ENCODE measurements around the gene RNF34.

Gene RNF34

DNA sequence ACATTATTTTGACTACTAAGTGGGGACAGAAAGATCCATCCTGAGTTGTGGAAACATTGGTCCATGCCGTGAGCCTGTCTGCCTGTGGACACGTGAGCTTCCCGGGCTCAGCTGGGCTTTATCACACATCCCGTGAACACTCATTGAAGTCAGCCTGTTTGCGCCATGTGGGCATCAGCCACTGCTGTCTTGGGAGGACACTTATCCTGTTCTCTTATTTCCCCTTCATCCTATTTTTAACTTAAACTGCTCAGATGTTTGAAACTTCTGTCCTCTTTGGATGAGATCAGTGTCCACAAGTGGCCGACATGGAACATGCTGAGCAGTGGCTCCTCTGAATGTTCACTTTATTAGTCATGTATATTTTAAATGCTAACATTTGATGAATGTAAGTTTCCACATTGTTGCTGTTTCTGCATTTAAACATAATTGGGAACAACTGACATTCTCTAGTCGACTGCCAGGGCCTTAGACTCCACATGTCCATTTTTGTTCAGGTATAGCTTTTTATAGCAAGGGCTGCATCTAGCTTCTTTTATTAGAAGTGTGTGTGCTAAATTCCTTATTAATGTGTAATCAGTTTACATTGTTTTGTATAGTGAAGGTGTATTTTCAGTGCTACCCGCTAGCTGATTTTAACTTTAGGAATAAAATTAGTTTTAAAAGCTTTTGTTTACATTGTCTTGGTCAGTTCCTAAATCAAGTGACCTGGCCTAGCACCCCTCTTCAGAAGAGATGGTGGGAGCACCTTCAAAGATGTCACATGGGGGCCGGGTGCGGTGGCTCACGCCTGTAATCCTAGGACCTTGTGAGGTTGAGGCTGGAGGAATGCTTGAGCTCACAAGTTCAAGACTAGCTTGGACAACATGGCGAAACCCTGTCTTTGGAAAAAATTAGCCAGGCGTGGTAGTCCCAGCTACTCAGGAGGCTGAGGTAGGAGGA, 24.0 kb downstream of the RNF34 start:
- Histone ChIP-seq H3K27ac (ENCODE audit: low read depth, low read length) (no peak overlapping the region), H3K18ac (ENCODE audit: low read length) (no peak overlapping the region), H4K8ac (ENCODE audit: low read depth, low read length) (no peak overlapping the region), H3K4me1 (ENCODE audit: control insufficient read depth, low read depth, low read length) (no peaks in the 10 kb centered on the region), H3K9ac (ENCODE audit: low read length) (no peak overlapping the region), H3K36me3 (ENCODE audit: control insufficient read depth, insufficient read depth, low read length) (peaks cover 25% of the 10 kb centered on the region), H3K4me3 (ENCODE audit: low read length) (no peak overlapping the region), H4K5ac (ENCODE audit: low read length) (no peak overlapping the region), H3K4ac (ENCODE audit: low read depth, low read length) (no peak overlapping the region), H2BK120ac (ENCODE audit: low read depth, low read length) (no peak overlapping the region), H2BK15ac (replicated peaks; ENCODE audit: low read depth) (no peak overlapping the region), H3K4me2 (ENCODE audit: low read length) (no peak overlapping the region), H3K79me2 (ENCODE audit: control insufficient read depth, insufficient read depth, low read length) (no peaks in the 10 kb centered on the region), H3K56ac (ENCODE audit: low read length) (no peak overlapping the region), H2AK5ac (ENCODE audit: low read length) (no peak overlapping the region), H3K23ac (ENCODE audit: low read length) (no peak overlapping the region), H3K27me3 (ENCODE audit: insufficient read depth, low read length, poor library complexity) (no peaks in the 10 kb centered on the region), H3K79me1 (ENCODE audit: low read length) (no peaks in the 10 kb centered on the region), H2BK5ac (ENCODE audit: low read length) (no peak overlapping the region)
- whole genome bisulfite sequencing (ENCODE audit: extremely low coverage, insufficient coverage, low lambda C conversion rate), result no CpG with 5 or more reads among the region's 13 CpGs
- no peak for DNase-seq

DNA sequence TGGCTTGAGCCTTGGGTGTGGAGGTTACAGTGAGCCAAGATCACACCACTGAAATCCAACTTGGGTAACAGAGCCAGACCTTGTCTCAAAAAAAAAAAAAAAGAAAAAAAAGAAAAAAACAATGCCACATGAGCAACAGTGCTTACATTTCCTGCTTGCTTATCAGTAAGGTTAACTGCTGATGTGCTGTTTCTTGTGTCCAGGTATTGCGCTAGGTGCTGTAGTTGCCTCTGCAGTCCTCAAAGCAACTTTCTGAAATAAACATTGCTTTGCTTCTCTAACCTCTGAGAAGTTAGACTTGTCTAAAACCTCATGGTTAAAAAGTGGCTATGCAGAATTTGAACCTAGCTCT, 24.7 kb downstream of the RNF34 start:
- no CpG with 5 or more reads among the region's 1 CpG for WGBS (ENCODE audit: extremely low coverage, insufficient coverage, low lambda C conversion rate)
- Histone ChIP-seq H2BK15ac (replicated peaks; ENCODE audit: low read depth) (no peak overlapping the region), H2AK5ac (ENCODE audit: low read length) (no peak overlapping the region), H3K79me2 (ENCODE audit: control insufficient read depth, insufficient read depth, low read length) (no peaks in the 10 kb centered on the region), H3K79me1 (ENCODE audit: low read length) (no peaks in the 10 kb centered on the region), H4K8ac (ENCODE audit: low read depth, low read length) (no peak overlapping the region), H3K27me3 (ENCODE audit: insufficient read depth, low read length, poor library complexity) (no peaks in the 10 kb centered on the region), H3K27ac (ENCODE audit: low read depth, low read length) (no peak overlapping the region), H3K18ac (ENCODE audit: low read length) (no peak overlapping the region), H2BK120ac (ENCODE audit: low read depth, low read length) (no peak overlapping the region), H3K9ac (ENCODE audit: low read length) (no peak overlapping the region), H2BK5ac (ENCODE audit: low read length) (no peak overlapping the region), H3K56ac (ENCODE audit: low read length) (no peak overlapping the region), H3K23ac (ENCODE audit: low read length) (no peak overlapping the region), H4K5ac (ENCODE audit: low read length) (no peak overlapping the region), H3K36me3 (ENCODE audit: control insufficient read depth, insufficient read depth, low read length) (peaks cover 25% of the 10 kb centered on the region), H3K4me1 (ENCODE audit: control insufficient read depth, low read depth, low read length) (no peaks in the 10 kb centered on the region), H3K4me2 (ENCODE audit: low read length) (no peak overlapping the region), H3K4ac (ENCODE audit: low read depth, low read length) (no peak overlapping the region), H3K4me3 (ENCODE audit: low read length) (no peak overlapping the region)
- no peak for DNase-seq

DNA sequence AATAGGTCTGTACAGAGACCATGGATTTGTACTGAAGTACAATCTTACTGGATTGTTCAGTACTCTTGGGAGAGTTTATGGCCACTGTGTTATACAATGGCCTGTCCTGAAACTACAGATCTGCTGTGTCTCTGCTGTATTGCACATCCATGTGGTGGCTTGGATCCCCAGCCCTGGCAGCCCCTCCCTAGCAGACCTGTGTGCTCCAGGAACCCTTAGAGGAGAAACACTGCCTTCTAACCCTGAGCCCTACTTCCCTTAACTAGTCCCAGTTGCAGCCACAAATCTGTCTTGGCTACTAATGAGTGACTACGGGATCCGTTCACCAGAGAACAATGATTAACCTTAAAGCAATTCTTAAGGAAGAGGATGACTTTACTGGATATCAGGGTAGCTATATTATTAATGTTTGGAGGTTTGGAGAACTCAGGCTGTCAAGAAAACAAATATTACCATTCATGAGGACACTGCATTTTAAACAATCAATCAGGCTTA, 27.7 kb downstream of the RNF34 start:
- Histone ChIP-seq H3K27ac (ENCODE audit: low read depth, low read length) (no peak overlapping the region), H2BK15ac (replicated peaks; ENCODE audit: low read depth) (no peak overlapping the region), H2AK5ac (ENCODE audit: low read length) (no peak overlapping the region), H3K79me2 (ENCODE audit: control insufficient read depth, insufficient read depth, low read length) (no peaks in the 10 kb centered on the region), H2BK120ac (ENCODE audit: low read depth, low read length) (no peak overlapping the region), H3K4me3 (ENCODE audit: low read length) (no peak overlapping the region), H3K4ac (ENCODE audit: low read depth, low read length) (no peak overlapping the region), H3K4me2 (ENCODE audit: low read length) (no peak overlapping the region), H4K8ac (ENCODE audit: low read depth, low read length) (no peak overlapping the region), H4K5ac (ENCODE audit: low read length) (no peak overlapping the region), H3K56ac (ENCODE audit: low read length) (no peak overlapping the region), H2BK5ac (ENCODE audit: low read length) (no peak overlapping the region), H3K4me1 (ENCODE audit: control insufficient read depth, low read depth, low read length) (no peaks in the 10 kb centered on the region), H3K18ac (ENCODE audit: low read length) (no peak overlapping the region), H3K36me3 (ENCODE audit: control insufficient read depth, insufficient read depth, low read length) (peaks cover 27% of the 10 kb centered on the region), H3K79me1 (ENCODE audit: low read length) (no peaks in the 10 kb centered on the region), H3K23ac (ENCODE audit: low read length) (no peak overlapping the region), H3K9ac (ENCODE audit: low read length) (no peak overlapping the region), H3K27me3 (ENCODE audit: insufficient read depth, low read length, poor library complexity) (no peaks in the 10 kb centered on the region)
- WGBS (ENCODE audit: extremely low coverage, insufficient coverage, low lambda C conversion rate), result no CpG with 5 or more reads among the region's 2 CpGs
- no peak for DNase-seq

DNA sequence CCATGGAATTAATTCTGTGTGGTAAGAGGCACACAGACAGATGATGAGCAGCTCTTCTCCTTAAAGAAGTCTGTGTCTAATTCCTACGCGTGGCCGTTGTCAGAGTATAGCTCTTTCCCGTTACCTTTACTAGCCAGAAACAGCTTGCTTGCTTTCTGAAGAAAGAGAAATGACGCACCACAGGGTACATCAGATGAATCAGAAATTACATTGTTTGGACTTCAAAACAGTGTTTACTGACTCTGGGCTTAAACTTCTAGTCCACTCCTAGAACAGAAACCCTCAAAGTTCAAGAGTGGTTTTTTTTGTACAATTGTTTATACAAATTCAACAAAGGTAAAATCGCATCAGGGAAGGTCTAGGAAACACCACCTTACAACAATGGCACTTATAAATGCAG, 29.0 kb downstream of the RNF34 start:
- Histone ChIP-seq H3K36me3 (ENCODE audit: control insufficient read depth, insufficient read depth, low read length) (peaks cover 21% of the 10 kb centered on the region), H3K27ac (ENCODE audit: low read depth, low read length) (no peak overlapping the region), H4K8ac (ENCODE audit: low read depth, low read length) (no peak overlapping the region), H2BK15ac (replicated peaks; ENCODE audit: low read depth) (no peak overlapping the region), H3K4me3 (ENCODE audit: low read length) (no peak overlapping the region), H2BK5ac (ENCODE audit: low read length) (no peak overlapping the region), H3K9ac (ENCODE audit: low read length) (no peak overlapping the region), H3K18ac (ENCODE audit: low read length) (no peak overlapping the region), H3K56ac (ENCODE audit: low read length) (no peak overlapping the region), H3K27me3 (ENCODE audit: insufficient read depth, low read length, poor library complexity) (no peaks in the 10 kb centered on the region), H2BK120ac (ENCODE audit: low read depth, low read length) (no peak overlapping the region), H3K4me1 (ENCODE audit: control insufficient read depth, low read depth, low read length) (no peaks in the 10 kb centered on the region), H4K5ac (ENCODE audit: low read length) (no peak overlapping the region), H3K4me2 (ENCODE audit: low read length) (no peak overlapping the region), H3K79me2 (ENCODE audit: control insufficient read depth, insufficient read depth, low read length) (no peaks in the 10 kb centered on the region), H3K4ac (ENCODE audit: low read depth, low read length) (no peak overlapping the region), H3K79me1 (ENCODE audit: low read length) (no peaks in the 10 kb centered on the region), H3K23ac (ENCODE audit: low read length) (no peak overlapping the region), H2AK5ac (ENCODE audit: low read length) (no peak overlapping the region)
- WGBS (ENCODE audit: extremely low coverage, insufficient coverage, low lambda C conversion rate), result no CpG with 5 or more reads among the region's 6 CpGs
- DNase-seq, result no peak

DNA sequence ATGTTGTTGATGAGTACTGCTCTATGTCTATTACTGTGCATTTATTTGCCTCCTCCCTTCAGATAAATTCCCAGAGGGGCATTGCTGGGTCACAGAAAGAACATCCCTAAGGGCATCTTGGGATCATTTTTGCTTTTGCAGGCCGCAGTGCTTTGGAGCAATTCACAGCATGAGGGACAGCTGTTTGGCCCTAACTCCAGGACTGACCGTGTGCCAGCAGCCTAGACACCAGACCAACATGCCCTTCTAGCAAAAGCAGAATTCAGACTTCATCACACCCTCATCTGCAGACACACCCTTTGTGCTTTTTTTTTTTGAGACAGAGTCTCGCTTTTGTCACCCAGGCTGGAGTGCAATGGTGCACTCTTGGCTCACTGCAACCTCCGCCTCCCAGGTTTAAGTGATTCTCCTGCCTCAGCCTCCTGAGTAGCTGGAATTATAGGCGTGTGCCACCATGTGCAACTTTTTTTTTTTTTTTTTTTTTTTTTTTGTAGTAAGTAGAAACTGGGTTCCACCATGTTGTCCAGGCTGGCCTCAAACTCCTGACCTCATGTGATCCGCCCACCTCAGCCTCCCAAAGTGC, 31.0 kb downstream of the RNF34 start:
- H2BK5ac ChIP-seq (ENCODE audit: low read length), result no peak overlapping the region
- no peak overlapping the region for H2BK120ac ChIP-seq (ENCODE audit: low read depth, low read length)
- H4K8ac ChIP-seq (ENCODE audit: low read depth, low read length), result no peak overlapping the region
- no peak overlapping the region for H3K18ac ChIP-seq (ENCODE audit: low read length)
- peaks cover 23% of the 10 kb centered on the region for H3K36me3 ChIP-seq (ENCODE audit: control insufficient read depth, insufficient read depth, low read length)
- no peak overlapping the region for H2AK5ac ChIP-seq (ENCODE audit: low read length)
- H3K4ac ChIP-seq (ENCODE audit: low read depth, low read length), result no peak overlapping the region
- H4K5ac ChIP-seq (ENCODE audit: low read length), result no peak overlapping the region
- no peaks in the 10 kb centered on the region for H3K27me3 ChIP-seq (ENCODE audit: insufficient read depth, low read length, poor library complexity)
- no CpG with 5 or more reads among the region's 6 CpGs for WGBS (ENCODE audit: extremely low coverage, insufficient coverage, low lambda C conversion rate)
- H3K4me1 ChIP-seq (ENCODE audit: control insufficient read depth, low read depth, low read length), result no peaks in the 10 kb centered on the region
- H3K4me3 ChIP-seq (ENCODE audit: low read length), result no peak overlapping the region
- H3K23ac ChIP-seq (ENCODE audit: low read length), result no peak overlapping the region
- no peak overlapping the region for H3K27ac ChIP-seq (ENCODE audit: low read depth, low read length)
- H2BK15ac ChIP-seq (replicated peaks; ENCODE audit: low read depth), result no peak overlapping the region
- H3K9ac ChIP-seq (ENCODE audit: low read length), result no peak overlapping the region
- no peaks in the 10 kb centered on the region for H3K79me1 ChIP-seq (ENCODE audit: low read length)
- no peak for DNase-seq
- no peak overlapping the region for H3K56ac ChIP-seq (ENCODE audit: low read length)
- H3K79me2 ChIP-seq (ENCODE audit: control insufficient read depth, insufficient read depth, low read length), result no peaks in the 10 kb centered on the region
- no peak overlapping the region for H3K4me2 ChIP-seq (ENCODE audit: low read length)
